CD14-positive monocyte (primary cell): ENCODE data around the gene PNLDC1. TPM values are rescaled to one million over a fixed set of nuclear protein-coding genes. Genes with fewer than 3 reads are reported as not detected.

Experiments used
- polyA plus RNA-seq, 3 donors: library from polyadenylated mRNA; depleted of rRNA in 1 of 3; unstranded in 2 of 3; stranded (reverse) in 1 of 3; fragments of 300-500 nt in 2 of 3; fragments of >200 nt in 1 of 3; fragmentation: Illumina TruSeq in 2 of 3; gene quantifications; 1 replicate in 2 of 3; 2 replicates in 1 of 3; pipeline ENCODE4 v1.2.3, GENCODE V29; 2012 to 2021
- small RNA-seq: library from RNA; depleted of rRNA; stranded (forward); fragments of <200 nt; gene quantifications from one replicate; pipeline ENCODE3, GENCODE V24; 2012; ENCODE audit warnings: low read depth; ENCODE audit not compliant: insufficient read length

PNLDC1 gene
- polyA plus RNA-seq, 3 donors, result 0.56 TPM; not detected in 2

Small RNA genes within 50 kb of the gene (small RNA-seq; reads per million reads assigned to genes)
- gene SNORA20 (9,551 reads per million, percentile 100 among the genes with 10 or more reads in this experiment), gene SNORA29 (not detected)

Other genes starting within 250 kb of the PNLDC1 start
- 100 to 1,000 TPM; 447 to 746 (median 569) TPM for gene SOD2, start 107.0 kb upstream of the PNLDC1 start, polyA plus RNA-seq
- gene WTAP, start 72.8 kb upstream of the PNLDC1 start, polyA plus RNA-seq, result 10 to 100 TPM; 50.8 to 95.9 (median 94.7) TPM
- 10 to 100 TPM in 2 of 3 donors, 1 to 10 TPM in 1; 3.6 to 24.4 (median 19.5) TPM for gene ACAT2, start 38.2 kb upstream of the PNLDC1 start, polyA plus RNA-seq
- gene TCP1, start 10.7 kb upstream of the PNLDC1 start, polyA plus RNA-seq, result 10 to 100 TPM; 44.5 to 79.5 (median 69.3) TPM
- 10 to 100 TPM; 28.5 to 88.2 (median 74.1) TPM for gene MRPL18, start 9.8 kb upstream of the PNLDC1 start, polyA plus RNA-seq
- gene MAS1, start 90.7 kb downstream of the PNLDC1 start, polyA plus RNA-seq, result not detected
- gene IGF2R, start 168.8 kb downstream of the PNLDC1 start, polyA plus RNA-seq, result 10 to 100 TPM in 1 of 3 donors, 1 to 10 TPM in 2; 6.9 to 44.8 (median 8.2) TPM